NCI-H2081 (cell line): ENCODE measurements around the gene CYFIP1.
"Not testable (repeated sequence)": the region's sequence is repeated elsewhere in the genome, so short reads cannot be mapped to it uniquely, and the experiment has no call there.

Experiments used
- DNase-seq, 2 experiments: peaks; one replicate each; lab custom pipeline; 2025; lab: John Stamatoyannopoulos, UW

The CYFIP1 gene

DNA sequence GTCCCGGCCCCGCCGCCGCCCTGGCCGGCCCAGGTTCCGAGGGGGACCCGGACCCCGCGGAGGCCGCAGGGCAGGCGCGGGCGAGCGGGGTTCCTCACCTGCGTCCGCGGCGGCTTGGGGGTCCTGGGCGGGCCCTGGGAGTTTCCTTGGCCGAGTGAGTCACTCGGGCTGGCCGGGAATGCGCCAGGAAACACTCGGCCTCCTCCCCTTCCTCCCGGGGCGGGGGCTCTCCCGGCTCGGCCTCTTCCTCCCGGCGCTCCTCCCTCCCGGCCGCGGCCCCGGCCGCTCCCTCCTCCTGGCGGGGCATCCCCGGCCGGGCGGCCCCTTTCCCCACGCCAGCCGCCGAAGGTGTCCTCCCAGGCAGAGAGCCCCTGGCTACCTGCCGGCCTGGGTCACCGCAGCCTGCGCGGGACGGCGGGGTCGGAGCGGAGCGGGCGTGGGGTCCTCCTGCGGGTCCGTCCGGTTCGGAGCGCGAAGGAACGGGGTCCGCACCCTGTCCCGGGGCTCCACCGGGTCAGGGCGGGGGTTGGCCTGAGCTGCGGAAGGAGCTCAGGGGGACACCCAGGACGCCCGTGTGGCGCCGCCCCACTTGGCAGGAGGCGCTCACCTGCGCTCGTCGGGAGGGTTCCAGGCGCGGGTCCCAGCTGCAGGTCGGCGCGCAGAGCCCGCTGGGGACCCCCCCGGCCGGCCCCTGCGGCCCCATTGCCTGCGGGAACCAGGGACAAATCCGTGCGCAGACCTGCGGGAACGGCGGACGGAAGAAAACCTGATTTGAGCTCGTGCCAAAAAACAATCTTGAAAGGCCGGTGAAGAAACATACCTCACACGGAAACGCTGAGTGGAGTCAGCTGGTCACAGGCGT, at the start of gene CYFIP1:
CYFIP1 (minus strand) TSS at position 180 of the 862 bp plus-strand sequence. CDS start 33,083 bp downstream, outside the sequence.
- peak; percentile 51 to 78 for DNase-seq

DNA sequence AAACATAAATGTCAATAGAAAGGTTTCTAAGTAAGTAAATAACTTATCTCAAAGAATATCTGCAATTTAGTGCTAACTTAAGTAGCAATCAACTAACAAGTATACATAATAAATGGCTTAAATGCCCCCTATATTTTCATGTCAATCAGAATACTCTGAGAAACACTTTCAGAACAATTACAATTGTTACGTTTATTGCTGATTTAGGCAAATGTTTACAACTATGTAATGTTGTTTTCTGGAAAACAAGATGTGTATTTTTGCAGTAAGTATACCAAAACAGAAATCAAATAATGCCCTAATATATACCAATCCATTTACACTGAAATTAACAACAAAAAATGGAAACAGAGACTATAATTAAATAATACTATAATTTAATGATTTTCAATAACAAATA, 46.0 kb upstream of the CYFIP1 start:
- DNase-seq: no peak

GRCh38 chr15:23022156-23022555, 42.0 kb upstream of the CYFIP1 start:
- no peak for DNase-seq

GRCh38 chr15:23014394-23015000, 34.3 kb upstream of the CYFIP1 start:
- no peak for DNase-seq

DNA sequence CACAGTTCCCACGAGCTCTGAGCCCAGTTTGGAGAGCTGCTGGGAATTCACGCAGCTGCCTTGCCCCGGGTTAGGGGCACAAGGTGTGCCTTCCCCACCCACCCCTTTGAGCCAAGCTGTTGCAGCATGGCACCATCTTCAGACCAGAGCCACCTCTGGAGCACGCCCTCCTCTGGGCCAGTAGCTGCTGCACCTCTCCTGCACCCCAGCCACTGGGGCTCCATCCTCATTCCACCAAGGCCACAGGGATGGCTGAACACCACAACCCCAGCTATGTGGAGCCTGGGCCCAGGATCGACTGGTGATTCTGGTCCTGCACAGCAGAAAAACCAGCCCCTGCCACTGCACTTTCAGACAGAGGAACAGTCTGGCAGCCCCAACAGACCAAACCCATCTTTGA, 33.5 kb upstream of the CYFIP1 start:
- no peak for DNase-seq

- not testable (repeated sequence) for DNase-seq
Observed at GRCh38 chr15:23012616-23013015, 32.4 kb upstream of the CYFIP1 start.

DNA sequence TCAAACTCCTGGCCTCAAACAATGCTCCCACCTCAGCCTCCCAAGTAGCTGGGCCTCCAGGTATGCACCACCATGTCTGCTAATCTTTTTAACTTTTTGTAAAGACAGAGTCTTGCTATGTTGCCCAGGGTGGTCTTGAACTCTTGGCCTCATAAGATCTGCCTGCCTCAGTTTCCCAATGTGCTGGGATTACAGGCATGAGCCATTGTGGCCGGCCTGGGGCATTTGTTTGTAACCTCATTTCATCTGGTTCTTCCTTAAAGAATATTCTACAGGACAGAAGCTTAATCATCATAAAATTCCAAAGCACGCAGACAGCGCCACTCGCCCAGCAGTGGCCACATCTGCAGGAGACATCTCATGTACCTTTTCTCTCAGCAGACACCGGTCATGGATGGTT, 23.6 kb upstream of the CYFIP1 start:
- no peak for DNase-seq

DNA sequence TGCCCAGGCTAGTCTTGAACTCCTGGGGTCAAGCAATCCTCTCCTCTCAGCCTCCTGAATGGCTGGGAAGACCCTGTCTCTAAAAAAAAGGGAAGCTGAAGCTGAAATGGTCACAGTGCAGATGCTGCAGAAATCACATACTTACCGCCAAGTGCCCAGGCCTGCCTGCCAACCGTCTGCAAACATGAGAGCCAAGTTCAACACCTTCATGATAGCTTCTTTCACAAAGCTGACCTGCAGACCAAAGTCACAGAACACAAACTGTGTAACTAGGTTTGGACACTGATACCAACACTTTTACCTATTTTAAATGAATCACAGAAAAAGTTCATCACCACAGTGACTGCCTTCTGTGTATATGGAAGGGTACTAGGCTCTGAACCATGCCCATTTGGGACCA, 22.8 kb upstream of the CYFIP1 start:
- no peak for DNase-seq

DNA sequence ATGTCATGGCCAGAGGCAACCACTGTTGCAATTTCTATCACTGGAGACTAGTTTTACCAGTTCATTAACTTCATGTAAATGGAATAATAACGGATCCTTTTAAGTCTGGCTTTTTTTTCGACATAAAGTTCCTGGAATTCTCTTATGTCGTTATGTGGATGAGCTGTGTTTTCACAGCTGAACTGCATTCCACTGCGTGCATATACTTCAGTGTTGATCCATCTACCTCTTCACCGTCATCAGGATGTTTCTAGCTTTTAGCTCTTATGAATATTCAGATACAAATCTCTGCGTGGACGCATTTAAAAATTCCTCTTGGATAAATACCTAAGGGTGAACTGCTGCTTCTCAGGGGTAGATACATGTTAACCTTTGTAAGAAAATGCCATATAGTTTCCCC, 15.6 kb upstream of the CYFIP1 start:
- DNase-seq: no peak

DNA sequence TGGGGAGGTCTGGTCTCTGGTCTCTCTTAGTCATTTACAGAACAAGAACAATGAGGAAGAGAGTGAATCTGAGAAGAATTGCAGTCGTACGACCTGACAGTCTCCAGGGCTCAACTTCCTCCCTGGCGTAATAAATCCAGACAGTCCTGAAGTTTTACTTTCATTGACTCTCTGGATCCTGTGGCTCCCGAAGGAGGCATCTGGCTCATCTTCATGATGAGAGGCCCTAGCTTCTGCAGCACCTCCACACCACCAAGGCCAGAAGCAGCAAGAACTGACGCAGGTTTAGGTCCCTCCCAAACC, 11.8 kb upstream of the CYFIP1 start:
- no peak for DNase-seq

GRCh38 chr15:22989576-22990477, 9.7 kb upstream of the CYFIP1 start:
- DNase-seq: no peak

- no peak for DNase-seq
Observed at GRCh38 chr15:22988811-22989210, 8.6 kb upstream of the CYFIP1 start.

DNA sequence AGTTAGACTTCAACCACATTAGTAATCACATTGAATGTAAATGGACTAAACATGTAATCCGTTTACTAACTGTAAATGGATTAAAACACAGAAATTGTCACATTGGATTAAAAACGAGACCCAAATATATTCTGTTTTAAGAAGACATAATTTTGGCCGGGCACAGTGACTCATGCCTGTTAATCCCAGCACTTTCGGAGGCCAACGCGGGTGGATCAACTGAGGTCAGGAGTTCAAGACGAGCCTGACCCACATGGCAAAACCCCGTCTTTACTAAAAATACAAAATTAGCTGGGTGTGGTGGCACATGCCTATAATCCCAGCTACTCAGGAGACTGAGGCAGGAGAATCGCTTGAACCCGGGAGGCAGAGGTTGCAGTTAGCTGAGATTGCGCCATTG, 1.8 kb upstream of the CYFIP1 start:
- DNase-seq: not testable (repeated sequence)

GRCh38 chr15:22981051-22981840, 1.1 kb upstream of the CYFIP1 start:
- no peak for DNase-seq

- DNase-seq: peak; percentile 31 to 48
Observed at GRCh38 chr15:22979238-22980188, 655 bp downstream of the CYFIP1 start.

- peak in 1 of 2 experiments; percentile 48 for DNase-seq
Observed at GRCh38 chr15:22978691-22979237, 1.4 kb downstream of the CYFIP1 start.

DNA sequence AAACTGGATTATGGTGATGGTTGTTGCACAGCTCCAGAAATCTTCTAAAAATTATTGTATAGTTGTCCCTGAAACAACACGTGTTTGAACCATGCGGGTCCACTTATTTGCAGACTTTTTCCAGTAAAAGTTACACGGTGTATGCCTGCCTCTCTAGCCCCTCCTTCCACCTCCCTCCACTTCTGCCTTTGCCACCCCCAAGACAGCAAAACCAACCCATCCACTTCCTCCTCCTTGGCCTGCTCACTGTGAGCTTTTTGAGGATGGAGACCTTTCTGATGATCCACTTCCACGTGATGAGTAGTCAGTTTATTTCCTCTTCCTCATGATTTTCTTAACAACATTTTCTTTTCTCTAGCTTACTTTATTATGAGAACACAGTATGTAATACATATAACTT, 5.4 kb downstream of the CYFIP1 start:
- no peak for DNase-seq

DNA sequence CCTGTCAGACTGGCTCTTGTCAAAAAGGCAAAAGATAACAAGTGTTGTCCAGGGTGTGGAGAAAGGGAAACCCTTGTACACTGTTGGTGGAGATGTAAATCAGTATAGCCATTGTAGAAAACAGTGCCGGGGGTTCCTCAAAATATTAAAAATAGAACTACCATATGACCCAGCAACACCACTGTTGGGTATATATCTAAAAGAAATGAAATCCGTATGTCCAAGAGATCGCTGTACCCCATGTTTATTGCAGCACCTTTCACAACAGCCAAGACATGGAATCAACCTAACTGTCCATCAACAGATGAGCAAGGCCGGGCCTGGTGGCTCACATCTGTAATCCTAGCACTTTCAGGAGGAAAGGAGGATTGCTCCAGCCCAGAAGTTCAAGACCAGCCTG, 6.2 kb downstream of the CYFIP1 start:
- no peak for DNase-seq

- no peak for DNase-seq
Observed at GRCh38 chr15:22973286-22973685, 6.9 kb downstream of the CYFIP1 start.

- DNase-seq: no peak
Observed at GRCh38 chr15:22969489-22969888, 10.7 kb downstream of the CYFIP1 start.
